ENCODE data around the gene CNOT1. TPM values are rescaled to one million over a fixed set of nuclear protein-coding genes. Genes with fewer than 3 reads are reported as not detected.

CNOT1 gene
- polyA plus RNA-seq, 1 donor (not counting 4 experiments of a cell fraction or from before 2014, with no cell fraction given), result 163 TPM

- no peaks in the 10 kb centered on the region for H4K20me1 ChIP-seq (ENCODE audit: control insufficient read depth, extremely low read depth, insufficient read depth, low read length)
- dilution Hi-C loops (cut with MboI; ENCODE audit: extremely low pct_ligation_motif_present, low sequenced_read_pairs), result no loop called here
- H3K9me1 ChIP-seq (ENCODE audit: control insufficient read depth, extremely low read depth, insufficient read depth, low read length), result no peaks in the 10 kb centered on the region
- TF ChIP-seq EZH2 (IDR thresholded peaks at IDR 0.05; ENCODE audit: low read length) (no peak), CTCF (optimal IDR thresholded peaks at IDR 0.05 in 1 of 3, IDR thresholded peaks at IDR 0.05 in 1 of 3, conservative IDR thresholded peaks at IDR 0.05 in 1 of 3; ENCODE audit: extremely low read depth in 1 of 3, insufficient read depth in 2 of 3, low read length in 3 of 3) (no peak)
- H3K27me3 ChIP-seq (ENCODE audit: control insufficient read depth, extremely low read depth, insufficient read depth, low read length), result no peaks in the 10 kb centered on the region
- H3K36me3 ChIP-seq (ENCODE audit: control insufficient read depth in 2 of 2, extremely low read depth in 1 of 2, insufficient read depth in 2 of 2, low read length in 2 of 2), result no peaks in the 10 kb centered on the region
- no peaks in the 10 kb centered on the region for H3K4me1 ChIP-seq (ENCODE audit: control insufficient read depth, extremely low read depth, insufficient read depth, low read length)
- no peak overlapping the region for H3K4me3 ChIP-seq (ENCODE audit: control insufficient read depth in 2 of 3, extremely low read depth in 1 of 3, insufficient read depth in 2 of 3, low read depth in 1 of 3, low read length in 3 of 3)
- H3K27ac ChIP-seq (ENCODE audit: control insufficient read depth, insufficient read depth, low read length), result no peak overlapping the region
- no peaks in the 10 kb centered on the region for H3K79me2 ChIP-seq (ENCODE audit: control insufficient read depth, insufficient read depth, low read length)
- H3K4me2 ChIP-seq (ENCODE audit: control insufficient read depth, extremely low read depth, insufficient read depth, low read depth, low read length), result no peak overlapping the region
- DNase-seq (ENCODE audit: low read depth, low spot score), result no peak
- H3K9ac ChIP-seq (ENCODE audit: control insufficient read depth, extremely low read depth, insufficient read depth, low read length), result no peak overlapping the region
- no peaks in the 10 kb centered on the region for H3K9me3 ChIP-seq (ENCODE audit: control insufficient read depth, low read depth, low read length)
- FAIRE-seq, result no peak
- H2AFZ ChIP-seq (ENCODE audit: control insufficient read depth, low read length), result no peak overlapping the region
Observed at GRCh38 chr16:58478427-58478826, 151.2 kb downstream of the CNOT1 start.

GRCh38 chr16:58476791-58477190 is 152.8 kb downstream of the CNOT1 start:
- Histone ChIP-seq H3K4me2 (ENCODE audit: control insufficient read depth, extremely low read depth, insufficient read depth, low read depth, low read length) (no peak overlapping the region), H3K9me3 (ENCODE audit: control insufficient read depth, low read depth, low read length) (no peaks in the 10 kb centered on the region), H3K4me1 (ENCODE audit: control insufficient read depth, extremely low read depth, insufficient read depth, low read length) (no peaks in the 10 kb centered on the region), H3K27me3 (ENCODE audit: control insufficient read depth, extremely low read depth, insufficient read depth, low read length) (no peaks in the 10 kb centered on the region), H3K9me1 (ENCODE audit: control insufficient read depth, extremely low read depth, insufficient read depth, low read length) (no peaks in the 10 kb centered on the region), H3K36me3 (ENCODE audit: control insufficient read depth in 2 of 2, extremely low read depth in 1 of 2, insufficient read depth in 2 of 2, low read length in 2 of 2) (no peaks in the 10 kb centered on the region), H4K20me1 (ENCODE audit: control insufficient read depth, extremely low read depth, insufficient read depth, low read length) (no peaks in the 10 kb centered on the region), H3K79me2 (ENCODE audit: control insufficient read depth, insufficient read depth, low read length) (no peaks in the 10 kb centered on the region), H3K27ac (ENCODE audit: control insufficient read depth, insufficient read depth, low read length) (no peak overlapping the region), H2AFZ (ENCODE audit: control insufficient read depth, low read length) (no peak overlapping the region), H3K4me3 (ENCODE audit: control insufficient read depth in 2 of 3, extremely low read depth in 1 of 3, insufficient read depth in 2 of 3, low read depth in 1 of 3, low read length in 3 of 3) (no peak overlapping the region), H3K9ac (ENCODE audit: control insufficient read depth, extremely low read depth, insufficient read depth, low read length) (no peak overlapping the region)
- TF ChIP-seq CTCF (optimal IDR thresholded peaks at IDR 0.05 in 1 of 3, IDR thresholded peaks at IDR 0.05 in 1 of 3, conservative IDR thresholded peaks at IDR 0.05 in 1 of 3; ENCODE audit: extremely low read depth in 1 of 3, insufficient read depth in 2 of 3, low read length in 3 of 3), result no peak
- no peak for TF ChIP-seq EZH2 (IDR thresholded peaks at IDR 0.05; ENCODE audit: low read length)
- DNase-seq (ENCODE audit: low read depth, low spot score), result no peak
- FAIRE-seq, result no peak
- dilution Hi-C loops (cut with MboI; ENCODE audit: extremely low pct_ligation_motif_present, low sequenced_read_pairs), result no loop called here

Data from keratinocyte (primary cell).